Heart left ventricle (tissue), 13 donors: ENCODE data around the gene JUND.

Source experiments
- POLR2A ChIP-seq, 2 donors: fragments of 450-650 bp; IDR thresholded peaks; one replicate each; pipeline ENCODE4 v1.6.1; 2017; ENCODE audit warnings: antibody characterized with exemption in 2 of 2, mild to moderate bottlenecking in 2 of 2, moderate library complexity in 2 of 2
- TF ChIP-seq, protein P1 (sequence below), 12 donors: fragments of 200-600 bp; sonication (generic) in 4 of 12; IDR thresholded peaks; one replicate each; pipeline versions ENCODE4 v1.5.0 to v1.8.0; 2018 to 2022; ENCODE audit warnings: antibody characterized with exemption in 12 of 12, mild to moderate bottlenecking in 5 of 12
- donor health status: ischemic (EF 13 %, LVEDD 7.1; RV severe dilation, severe dysfunction).
- donor health status: DM: no; HTN: yes; CAD: no.
- donor health status: DM: no; HTN: no; CAD: no.
- donor health status: ischemic (EF 25% LVEDD 6.9; RV normal size, moderate dysfunction).
- donor health status: ischemic (EF 25% LVEDD 5.7; RV mildly dilated, moderate dysfunction).
- donor health status: ischemic (EF 35%, LVEDD 5.7; RV mildly dilated, moderate dysfunction).
- donor health status: nonischemic (EF 11% LVEDD 7.7; RV severe dilation, severe dysfunction).
- donor health status: DM: yes; HTN: yes; CAD: no.
- donor health status: PGD.
- donor health status: ischemic (EF 29% LVEDD 5.4; RV normal size, mild dysfunction).
- donor health status: nonischemic (EF 23%, LVEDD 6.1; RV moderate dilation, normal function).

DNA sequence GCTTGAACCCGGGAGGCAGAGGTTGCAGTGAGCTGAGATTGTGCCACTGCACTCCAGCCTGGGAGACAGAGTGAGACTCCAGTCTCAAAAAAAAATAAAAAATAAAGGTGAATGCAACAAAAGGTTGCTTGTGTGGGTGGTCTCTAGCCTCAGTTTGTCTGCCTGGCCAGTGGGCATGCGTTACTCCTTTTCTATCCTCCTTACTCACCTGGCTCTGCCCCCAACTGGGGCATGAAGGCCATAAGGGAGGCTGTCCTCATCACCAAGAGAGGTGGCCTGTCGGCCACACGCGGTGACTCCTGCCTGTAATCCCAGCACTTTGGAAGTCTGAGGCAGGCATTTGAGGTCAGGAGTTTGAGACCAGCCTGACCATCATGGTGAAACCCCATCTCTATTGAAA, 1.9 kb upstream of the JUND start:
- TF ChIP-seq, protein P1, sequence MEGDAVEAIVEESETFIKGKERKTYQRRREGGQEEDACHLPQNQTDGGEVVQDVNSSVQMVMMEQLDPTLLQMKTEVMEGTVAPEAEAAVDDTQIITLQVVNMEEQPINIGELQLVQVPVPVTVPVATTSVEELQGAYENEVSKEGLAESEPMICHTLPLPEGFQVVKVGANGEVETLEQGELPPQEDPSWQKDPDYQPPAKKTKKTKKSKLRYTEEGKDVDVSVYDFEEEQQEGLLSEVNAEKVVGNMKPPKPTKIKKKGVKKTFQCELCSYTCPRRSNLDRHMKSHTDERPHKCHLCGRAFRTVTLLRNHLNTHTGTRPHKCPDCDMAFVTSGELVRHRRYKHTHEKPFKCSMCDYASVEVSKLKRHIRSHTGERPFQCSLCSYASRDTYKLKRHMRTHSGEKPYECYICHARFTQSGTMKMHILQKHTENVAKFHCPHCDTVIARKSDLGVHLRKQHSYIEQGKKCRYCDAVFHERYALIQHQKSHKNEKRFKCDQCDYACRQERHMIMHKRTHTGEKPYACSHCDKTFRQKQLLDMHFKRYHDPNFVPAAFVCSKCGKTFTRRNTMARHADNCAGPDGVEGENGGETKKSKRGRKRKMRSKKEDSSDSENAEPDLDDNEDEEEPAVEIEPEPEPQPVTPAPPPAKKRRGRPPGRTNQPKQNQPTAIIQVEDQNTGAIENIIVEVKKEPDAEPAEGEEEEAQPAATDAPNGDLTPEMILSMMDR (IDR thresholded peaks at IDR 0.05), result no peak
- TF ChIP-seq POLR2A (IDR thresholded peaks at IDR 0.05), result no peak
